Measurements from ENCODE around the gene FIBP. TPM values are rescaled to one million over a fixed set of nuclear protein-coding genes. Genes with fewer than 3 reads are reported as not detected.
A peak's percentile ranks its signal among the peaks of the same experiment; 100 is the strongest.

FIBP gene
- total and polyA plus RNA-seq, 12 donors: 57.9 to 183 (median 72.4) TPM

GRCh38 chr11:65887723-65888162, 528 bp downstream of the FIBP start:
- peak overlapping the region in 3 of 4 donors; percentile 34 to 66 (median 51) for H3K4me3 ChIP-seq
- peak overlapping the region in 4 of 5 donors; percentile 95 to 99 (median 96) for H3K27ac ChIP-seq
- H3K27me3 ChIP-seq: no peaks in the 10 kb centered on the region
- peaks cover 0 to 35% of the 10 kb centered on the region in 2 donors for H3K36me3 ChIP-seq (replicated peaks in 1 of 2)
- DNase-seq: no peak
- TF ChIP-seq POLR2A (IDR thresholded peaks at IDR 0.05) (no peak), CTCF (IDR thresholded peaks at IDR 0.05) (no peak)
- peaks cover 42% of the 10 kb centered on the region in 2 donors for H3K4me1 ChIP-seq (replicated peaks in 1 of 2)
- 4 to 17% (median 9%) methylated on average over 3 to 23 of the region's 23 CpGs for WGBS, 4 donors
- intact Hi-C loops (cut with DNase I): loop anchor here in 1 of 2 donors (5.0 kb wide), 1 partner anchor 75 kb away; the partner anchor contains the start of gene SART1
- no peaks in the 10 kb centered on the region for H3K9me3 ChIP-seq (replicated peaks in 1 of 3)

- intact Hi-C loops (cut with DNase I): loop anchor here in 1 of 2 donors (5.0 kb wide), 1 partner anchor 75 kb away; the partner anchor contains the start of gene SART1
- peak overlapping the region in 3 of 5 donors; percentile 95 to 99 (median 96) for H3K27ac ChIP-seq
- DNase-seq: peak in 2 of 7 donors; percentile 26 to 47
- WGBS, 4 donors: 81 to 84% (median 82%) methylated on average over 11 to 14 of the region's 14 CpGs
- peaks cover 0 to 42% of the 10 kb centered on the region in 2 donors for H3K36me3 ChIP-seq (replicated peaks in 1 of 2)
- no peaks in the 10 kb centered on the region for H3K27me3 ChIP-seq
- no peak overlapping the region for H3K4me3 ChIP-seq
- no peaks in the 10 kb centered on the region for H3K9me3 ChIP-seq (replicated peaks in 1 of 3)
- TF ChIP-seq CTCF (IDR thresholded peaks at IDR 0.05) (no peak), POLR2A (IDR thresholded peaks at IDR 0.05) (no peak)
- peaks cover 36% of the 10 kb centered on the region in 2 donors for H3K4me1 ChIP-seq (replicated peaks in 1 of 2)
Observed at GRCh38 chr11:65886826-65887722, 1.2 kb downstream of the FIBP start.

GRCh38 chr11:65885808-65886536, 2.3 kb downstream of the FIBP start:
- TF ChIP-seq CTCF (IDR thresholded peaks at IDR 0.05) (no peak), POLR2A (IDR thresholded peaks at IDR 0.05) (no peak)
- no peaks in the 10 kb centered on the region for H3K9me3 ChIP-seq (replicated peaks in 1 of 3)
- H3K27ac ChIP-seq: no peak overlapping the region
- WGBS, 4 donors: 88 to 91% (median 89%) methylated on average over 11 to 12 of the region's 12 CpGs
- no peak for DNase-seq
- H3K4me3 ChIP-seq: no peak overlapping the region
- intact Hi-C loops (cut with DNase I): loop anchor here (2.0 to 5.0 kb wide), 2 partner anchors 76 to 103 kb away; partner anchors contain the start of gene SART1 (in 1 of the 2)
- peaks cover 0 to 43% of the 10 kb centered on the region in 2 donors for H3K36me3 ChIP-seq (replicated peaks in 1 of 2)
- H3K27me3 ChIP-seq: no peaks in the 10 kb centered on the region
- H3K4me1 ChIP-seq (replicated peaks in 1 of 2): peaks cover 24 to 26% of the 10 kb centered on the region in 2 donors

- H3K27me3 ChIP-seq: no peaks in the 10 kb centered on the region
- peaks cover 20 to 26% of the 10 kb centered on the region in 2 donors for H3K4me1 ChIP-seq (replicated peaks in 1 of 2)
- DNase-seq: peak in 1 of 7 donors; percentile 22
- H3K4me3 ChIP-seq: no peak overlapping the region
- no peaks in the 10 kb centered on the region for H3K9me3 ChIP-seq (replicated peaks in 1 of 3)
- 86 to 96% (median 90%) methylated on average over 7 of the region's 7 CpGs for WGBS, 4 donors
- no peak overlapping the region for H3K27ac ChIP-seq
- intact Hi-C loops (cut with DNase I): loop anchor here (2.0 to 5.0 kb wide), 2 partner anchors 77 to 104 kb away; partner anchors contain the start of gene SART1 (in 1 of the 2)
- H3K36me3 ChIP-seq (replicated peaks in 1 of 2): peaks cover 0 to 43% of the 10 kb centered on the region in 2 donors
- TF ChIP-seq CTCF (IDR thresholded peaks at IDR 0.05) (no peak), POLR2A (IDR thresholded peaks at IDR 0.05) (no peak)
Observed at GRCh38 chr11:65885231-65885630, 3.0 kb downstream of the FIBP start.
